IMR-90 (cell line): ENCODE measurements around the gene ZNF660. TPM values are rescaled to one million over a fixed set of nuclear protein-coding genes. Genes with fewer than 3 reads are reported as not detected.
"Not testable (repeated sequence)": the region's sequence is repeated elsewhere in the genome, so short reads cannot be mapped to it uniquely, and the experiment has no call there.

Experiments used
- ATAC-seq: fragments of 200-7000 bp; cut with Tn5 transposase; 2 replicates; pipeline ENCODE4 v1.9.1; 2020; ENCODE audit warnings: low read depth, mild to moderate bottlenecking, moderate library complexity
- BruUV-seq: library from RNA; stranded (reverse); fragments of 400-500 nt; replicated peaks from 2 replicates; lab custom pipeline; 2021; lab: Mats Ljungman, UMichigan
- CTCF ChIA-PET: fragments of 300-600 bp; formaldehyde crosslinking; extraction: SDS; loops from one replicate; lab custom pipeline; 2021; ENCODE audit warnings: antibody characterized with exemption; lab: Yijun Ruan, JAX
- POLR2A ChIA-PET: fragments of 300-600 bp; sonication (Branson Sonifier 250); formaldehyde crosslinking; loops from one replicate; lab custom pipeline; 2022; ENCODE audit warnings: antibody characterized with exemption; ENCODE audit not compliant: unreplicated experiment; lab: Charles Lee
- DNase-seq: peaks from one replicate; pipeline ENCODE4 v3.0.0; 2013
- H2AFZ ChIP-seq: replicated peaks from 2 replicates; pipeline ENCODE3; 2013; ENCODE audit warnings: low read length, mild to moderate bottlenecking; ENCODE audit not compliant: poor library complexity
- H2AK5ac ChIP-seq: 2 replicates; pipeline ENCODE4 v1.6.1; 2013; ENCODE audit warnings: low read depth, low read length, inconsistent platforms
- H2AK9ac ChIP-seq: replicated peaks from 2 replicates; pipeline ENCODE3; 2013; ENCODE audit warnings: mild to moderate bottlenecking, low read depth, low read length, moderate library complexity; ENCODE audit not compliant: poor library complexity
- H2BK120ac ChIP-seq: 2 replicates; pipeline ENCODE4 v1.6.1; 2013; ENCODE audit warnings: low read depth, low read length, inconsistent platforms
- H2BK15ac ChIP-seq: 3 replicates; pipeline ENCODE4 v1.6.1; 2013; ENCODE audit warnings: low read depth, low read length, inconsistent platforms
- H2BK20ac ChIP-seq: 2 replicates; pipeline ENCODE4 v1.6.1; 2013; ENCODE audit warnings: low read depth, mild to moderate bottlenecking, inconsistent platforms, low read length, moderate library complexity
- H2BK5ac ChIP-seq: 2 replicates; pipeline ENCODE4 v1.6.1; 2013; ENCODE audit warnings: mild to moderate bottlenecking, low read depth, low read length, inconsistent platforms; ENCODE audit not compliant: poor library complexity, severe bottlenecking
- H3K14ac ChIP-seq: replicated peaks from 2 replicates; pipeline ENCODE4 v1.6.1; 2013; ENCODE audit warnings: low read depth, low read length, inconsistent platforms
- H3K18ac ChIP-seq: 2 replicates; pipeline ENCODE4 v1.6.1; 2013; ENCODE audit warnings: low read depth, low read length, control low read depth
- H3K23ac ChIP-seq: 2 replicates; pipeline ENCODE4 v1.6.1; 2013; ENCODE audit warnings: low read depth, low read length, inconsistent platforms
- H3K27ac ChIP-seq: 2 replicates; pipeline ENCODE4 v1.5.1; 2013; ENCODE audit warnings: mild to moderate bottlenecking, control low read depth, low read length; ENCODE audit not compliant: insufficient read depth
- H3K27me3 ChIP-seq: 2 replicates; pipeline ENCODE4 v1.6.1; 2013; ENCODE audit warnings: low read length; ENCODE audit not compliant: control insufficient read depth, insufficient read depth
- H3K36me3 ChIP-seq: 2 replicates; pipeline ENCODE4 v1.6.1; 2013; ENCODE audit warnings: low read length, mixed read lengths; ENCODE audit not compliant: control insufficient read depth, insufficient read depth
- H3K4ac ChIP-seq: 2 replicates; pipeline ENCODE4 v1.6.1; 2013; ENCODE audit warnings: low read depth, low read length, inconsistent platforms
- H3K4me1 ChIP-seq: 2 replicates; pipeline ENCODE4 v1.6.1; 2013; ENCODE audit warnings: low read length, mixed read lengths; ENCODE audit not compliant: control insufficient read depth, insufficient read depth
- H3K4me2 ChIP-seq: 2 replicates; pipeline ENCODE4 v1.6.1; 2013; ENCODE audit warnings: low read depth, mild to moderate bottlenecking, control low read depth, low read length, moderate library complexity
- H3K4me3 ChIP-seq: 2 replicates; pipeline ENCODE4 v1.5.1; 2013; ENCODE audit warnings: low read depth, mild to moderate bottlenecking, control low read depth, low read length, moderate library complexity; ENCODE audit not compliant: insufficient read depth
- H3K56ac ChIP-seq: 2 replicates; pipeline ENCODE4 v1.6.1; 2013; ENCODE audit warnings: low read length, inconsistent platforms; ENCODE audit not compliant: insufficient read depth; ENCODE audit errors: extremely low read depth
- H3K79me1 ChIP-seq, 2 experiments: 2 replicates each; pipeline ENCODE4 v1.6.1; 2013; ENCODE audit warnings: low read length in 2 of 2, inconsistent platforms in 1 of 2, low read depth in 1 of 2
- H3K9ac ChIP-seq: 2 replicates; pipeline ENCODE4 v1.6.1; 2013; ENCODE audit warnings: low read depth, low read length, control low read depth
- H3K9me1 ChIP-seq: 2 replicates; pipeline ENCODE4 v1.6.1; 2013; ENCODE audit warnings: low read length, inconsistent platforms; ENCODE audit not compliant: insufficient read depth
- H3K9me3 ChIP-seq: 2 replicates; pipeline ENCODE4 v1.6.1; 2013; ENCODE audit warnings: low read length; ENCODE audit not compliant: control insufficient read depth, insufficient read depth
- H4K20me1 ChIP-seq: 2 replicates; pipeline ENCODE4 v1.6.1; 2013; ENCODE audit warnings: low read length, inconsistent platforms; ENCODE audit not compliant: insufficient read depth
- H4K5ac ChIP-seq: 2 replicates; pipeline ENCODE4 v1.6.1; 2013; ENCODE audit warnings: mild to moderate bottlenecking, low read depth, low read length, control low read depth
- H4K8ac ChIP-seq, 2 experiments: 2 replicates each; pipeline ENCODE4 v1.6.1; 2013; ENCODE audit warnings: low read depth in 2 of 2, low read length in 2 of 2, control low read depth in 1 of 2, inconsistent platforms in 1 of 2
- H4K91ac ChIP-seq: 2 replicates; pipeline ENCODE4 v1.6.1; 2013; ENCODE audit warnings: low read depth, low read length, inconsistent platforms; ENCODE audit not compliant: insufficient read depth
- WGBS, 2 experiments: methylation state at CpG; one replicate each; pipeline versions ENCODE4 v1.1.5 to v1.1.7; 2013; ENCODE audit warnings: missing lambda C conversion rate in 2 of 2; ENCODE audit not compliant: insufficient read length in 1 of 2; ENCODE audit errors: extremely low coverage in 2 of 2; 5-methylcytosine and 5-hydroxymethylcytosine counted together
- dilution Hi-C: fragments of 300-500 bp; cut with HindIII; formaldehyde crosslinking; loops from one replicate; pipeline ENCODE4 v1.14.3; 2018; ENCODE audit warnings: low sequenced_read_pairs; ENCODE audit not compliant: unreplicated experiment
- in situ Hi-C: fragments of 300-500 bp; cut with MboI; formaldehyde crosslinking; loops from 3 replicates; pipeline ENCODE4 v1.14.3; 2019; ENCODE audit warnings: low sequenced_read_pairs, inconsistent platforms, mixed read lengths
- intact Hi-C: fragments of 100-400 bp; cut with micrococcal nuclease; formaldehyde crosslinking; loops from 2 replicates; pipeline ENCODE4 v1.10.0; 2022
- polyA plus RNA-seq, 3 experiments: library from polyadenylated mRNA; depleted of rRNA; stranded (reverse); fragments of >200 nt; gene quantifications; 2 replicates each; pipeline ENCODE4 v1.2.3, GENCODE V29; 2012; ENCODE audit warnings: low replicate concordance in 1 of 3
- total RNA-seq: library from RNA; depleted of rRNA; stranded (reverse); fragments of >200 nt; gene quantifications from 2 replicates; pipeline ENCODE4 v1.2.3, GENCODE V29; 2012

Gene ZNF660
- total and polyA plus RNA-seq, 2 of the 4 experiments (the other 2 are of a cell fraction) = 0.70 to 1.3 TPM

- BruUV-seq, in situ Hi-C loops, dilution Hi-C loops, H4K8ac ChIP-seq, H3K9ac ChIP-seq, H2BK5ac ChIP-seq, ATAC-seq, H3K4ac ChIP-seq, H2AFZ ChIP-seq, DNase-seq, H3K23ac ChIP-seq, H4K20me1 ChIP-seq, H4K5ac ChIP-seq, H2AK9ac ChIP-seq, intact Hi-C loops, H2BK20ac ChIP-seq, H3K4me1 ChIP-seq, H2BK15ac ChIP-seq, H3K9me3 ChIP-seq, H3K36me3 ChIP-seq, H3K9me1 ChIP-seq, H2AK5ac ChIP-seq, H3K27me3 ChIP-seq, H3K14ac ChIP-seq, H3K56ac ChIP-seq, H2BK120ac ChIP-seq, H3K27ac ChIP-seq, CTCF ChIA-PET, H4K91ac ChIP-seq, H3K4me2 ChIP-seq, H3K18ac ChIP-seq, H3K79me1 ChIP-seq, POLR2A ChIA-PET, H3K4me3 ChIP-seq: not testable (repeated sequence)
- no CpG with 5 or more reads among the region's 1 CpG for WGBS, 2 experiments
Observed at GRCh38 chr3:44544811-44545210, 40.0 kb upstream of the ZNF660 start.
